ENCODE measurements around the gene AHSG.
"Not testable (repeated sequence)": the region's sequence is repeated elsewhere in the genome, so short reads cannot be mapped to it uniquely, and the experiment has no call there.

Gene AHSG

GRCh38 chr3:186618318-186618938 lies 5.6 kb downstream of the AHSG start:
- no peak for DNase-seq (ENCODE audit: low read depth)

- DNase-seq (ENCODE audit: low read depth), result no peak
Observed at GRCh38 chr3:186619787-186620212, 6.9 kb downstream of the AHSG start.

GRCh38 chr3:186620213-186621092 lies 7.6 kb downstream of the AHSG start:
- DNase-seq (ENCODE audit: low read depth), result no peak

GRCh38 chr3:186621894-186622650 lies 9.2 kb downstream of the AHSG start:
- DNase-seq (ENCODE audit: low read depth), result no peak

GRCh38 chr3:186622651-186623310 lies 9.9 kb downstream of the AHSG start:
- DNase-seq (ENCODE audit: low read depth), result no peak

DNA sequence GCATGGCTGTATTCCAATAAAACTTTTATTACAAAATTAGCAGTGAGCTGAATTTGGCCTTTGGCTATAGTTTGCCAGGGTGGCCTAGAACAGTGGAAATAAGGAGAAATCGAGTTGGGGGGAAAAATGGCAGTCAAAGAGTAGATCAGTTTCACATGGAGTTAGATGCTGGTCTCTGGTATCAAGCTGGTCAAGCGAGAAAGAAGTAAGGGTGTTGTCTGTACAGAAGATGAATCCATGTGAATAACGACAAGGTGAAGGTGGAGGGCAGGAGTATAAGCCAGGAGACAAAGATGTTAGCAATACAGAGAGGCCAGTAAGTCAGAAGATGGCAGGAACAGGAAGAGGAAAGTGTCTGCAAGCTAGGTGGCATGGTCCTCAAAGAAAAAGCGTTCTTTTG lies 11.7 kb downstream of the AHSG start:
- no peak for DNase-seq (ENCODE audit: low read depth)

DNA sequence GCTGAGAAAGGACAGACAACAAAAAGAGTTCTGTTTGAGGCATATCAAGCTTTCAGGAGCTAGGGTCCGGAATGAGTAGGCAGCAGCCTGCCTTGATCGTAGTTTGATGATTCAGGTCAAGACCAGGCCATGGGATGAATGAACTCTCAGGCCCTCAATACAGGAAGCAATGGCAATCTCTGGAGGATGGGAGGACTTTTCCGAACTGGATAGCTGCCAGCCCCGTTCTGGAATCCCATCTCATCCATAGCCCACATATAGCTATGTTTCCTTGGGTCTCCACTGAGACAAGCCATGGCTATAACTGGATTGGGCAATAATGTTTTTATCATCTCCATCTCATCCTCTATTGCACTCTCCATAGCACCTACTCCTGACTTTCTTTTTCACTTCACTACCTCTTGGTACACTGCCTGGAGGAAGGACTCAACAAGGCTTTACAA lies 12.8 kb downstream of the AHSG start:
- DNase-seq (ENCODE audit: low read depth), result no peak

- no peak for DNase-seq (ENCODE audit: low read depth)
Observed at GRCh38 chr3:186626254-186626847, 13.5 kb downstream of the AHSG start.

DNA sequence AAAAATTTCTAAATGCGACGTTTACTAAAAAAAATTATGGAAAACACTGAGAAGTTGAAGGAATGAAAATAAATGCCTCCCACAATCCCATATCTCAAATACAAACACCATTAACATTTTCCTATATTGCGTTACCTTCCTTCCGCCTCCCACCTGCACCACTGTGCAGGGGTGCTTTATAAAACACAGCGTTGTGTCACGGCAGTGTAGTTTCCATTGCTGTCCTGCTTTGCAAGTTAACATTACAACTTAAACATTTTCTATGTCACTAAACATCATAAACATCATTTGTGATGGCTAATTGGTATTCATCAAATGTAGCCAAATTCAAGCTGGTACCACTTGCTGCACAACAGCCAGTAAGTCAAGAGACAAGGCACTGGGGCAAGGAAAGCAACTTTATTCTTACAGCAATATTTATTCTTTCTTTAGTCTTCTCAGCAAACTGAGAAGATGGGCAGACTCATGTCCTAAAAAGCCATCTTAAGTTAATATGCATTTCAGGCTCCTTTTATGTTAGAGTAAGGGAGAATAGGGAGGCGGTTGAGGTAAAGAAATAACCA lies 15.1 kb downstream of the AHSG start:
- DNase-seq (ENCODE audit: low read depth), result no peak

DNA sequence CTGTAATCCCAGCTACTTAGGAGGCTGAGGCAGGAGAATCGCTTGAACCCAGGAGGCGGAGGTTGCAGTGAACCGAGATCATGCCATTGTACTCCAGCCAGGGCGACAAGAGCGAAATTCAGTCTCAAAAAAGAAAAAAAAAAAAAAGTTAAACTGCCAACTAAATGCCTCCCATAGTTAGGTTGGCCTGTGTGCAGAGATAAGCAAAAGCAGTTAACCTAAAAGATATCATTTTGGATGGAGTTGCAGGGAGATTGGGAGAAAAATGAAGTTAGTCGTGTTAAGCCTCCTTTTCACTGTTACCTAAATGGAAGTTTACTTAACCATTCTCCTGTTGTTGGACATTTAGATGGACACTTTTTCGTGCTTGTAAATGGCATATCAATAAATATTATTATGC lies 15.9 kb downstream of the AHSG start:
- DNase-seq (ENCODE audit: low read depth), result no peak

- no peak for DNase-seq (ENCODE audit: low read depth)
Observed at GRCh38 chr3:186630950-186631641, 18.2 kb downstream of the AHSG start.

GRCh38 chr3:186633481-186633880 lies 20.6 kb downstream of the AHSG start:
- no peak for DNase-seq (ENCODE audit: low read depth)

GRCh38 chr3:186634207-186634606 lies 21.3 kb downstream of the AHSG start:
- DNase-seq (ENCODE audit: low read depth), result not testable (repeated sequence)

- no peak for DNase-seq (ENCODE audit: low read depth)
Observed at GRCh38 chr3:186635532-186635931, 22.7 kb downstream of the AHSG start.

DNA sequence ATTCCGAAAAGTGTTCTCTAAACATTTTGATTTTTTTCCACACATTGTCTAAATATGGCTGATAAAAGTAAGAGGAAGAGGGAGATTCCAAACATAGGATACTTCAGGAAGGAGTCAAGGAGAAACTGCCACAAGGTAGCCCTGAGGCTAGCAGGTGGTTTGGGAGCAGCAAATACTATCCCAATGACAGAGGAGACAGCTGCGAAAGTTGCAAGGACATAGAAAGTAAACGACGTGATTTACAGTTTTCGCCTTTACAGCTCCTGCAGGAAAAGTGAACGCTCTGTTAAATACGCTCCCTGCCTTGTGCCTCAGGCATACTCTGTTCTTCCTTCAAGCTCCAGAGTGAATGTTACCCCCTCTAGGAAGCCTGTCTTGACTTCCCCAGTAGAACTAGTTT lies 23.7 kb downstream of the AHSG start:
- DNase-seq (ENCODE audit: low read depth), result no peak

GRCh38 chr3:186637686-186638085 lies 24.8 kb downstream of the AHSG start:
- no peak for DNase-seq (ENCODE audit: low read depth)

DNA sequence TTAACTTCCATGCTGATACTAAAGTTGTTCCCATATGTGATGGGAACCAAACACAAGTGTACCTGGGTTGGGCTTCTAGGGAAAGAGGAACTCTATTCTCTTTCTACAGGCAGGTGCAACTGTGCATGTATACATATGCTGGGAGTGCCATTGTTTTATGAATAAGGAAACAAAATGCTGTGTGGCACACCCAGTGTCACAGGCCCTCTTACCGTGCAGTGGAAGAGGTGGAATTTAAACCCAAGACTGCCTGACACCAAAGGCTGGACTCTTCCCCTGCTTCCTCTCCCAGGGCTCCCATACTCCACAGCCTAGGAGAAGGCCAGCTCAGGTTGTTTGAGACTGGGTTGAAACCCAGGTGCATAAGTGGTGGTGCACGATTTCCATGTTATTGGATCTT lies 25.4 kb downstream of the AHSG start:
- DNase-seq (ENCODE audit: low read depth), result no peak

GRCh38 chr3:186639778-186640472 lies 27.1 kb downstream of the AHSG start, which contains the start of gene FETUB:
TSS of gene FETUB (plus strand) at chr3:186640399. CDS start at chr3:186640461, 62 bp downstream.
- no peak for DNase-seq (ENCODE audit: low read depth)

DNA sequence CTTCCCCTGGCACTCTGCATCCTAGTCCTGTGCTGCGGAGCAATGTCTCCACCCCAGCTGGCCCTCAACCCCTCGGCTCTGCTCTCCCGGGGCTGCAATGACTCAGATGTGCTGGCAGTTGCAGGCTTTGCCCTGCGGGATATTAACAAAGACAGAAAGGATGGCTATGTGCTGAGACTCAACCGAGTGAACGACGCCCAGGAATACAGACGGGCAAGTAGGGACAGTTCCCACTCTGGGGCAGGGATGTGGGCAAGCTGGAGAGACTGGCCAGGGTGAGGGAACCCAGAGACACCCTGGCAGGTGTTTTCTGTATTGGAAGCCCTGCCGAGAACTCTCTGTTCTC lies 27.6 kb downstream of the AHSG start:
- DNase-seq (ENCODE audit: low read depth), result no peak

DNA sequence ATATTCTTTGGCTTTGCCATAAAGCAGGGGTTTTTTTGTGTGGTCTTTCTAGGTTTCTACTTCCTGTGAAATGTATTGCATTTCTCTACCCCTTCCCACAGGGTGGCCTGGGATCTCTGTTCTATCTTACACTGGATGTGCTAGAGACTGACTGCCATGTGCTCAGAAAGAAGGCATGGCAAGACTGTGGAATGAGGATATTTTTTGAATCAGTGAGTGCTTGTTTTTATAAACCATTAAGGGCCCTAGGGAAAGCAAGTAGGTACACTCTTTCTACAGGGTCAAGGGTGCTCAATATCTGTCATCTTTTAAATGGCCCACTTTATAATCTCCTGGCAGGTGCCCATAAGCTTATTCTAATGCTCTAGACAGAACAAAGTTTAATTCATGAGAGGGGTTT lies 28.1 kb downstream of the AHSG start:
- DNase-seq (ENCODE audit: low read depth), result no peak

Measured in T follicular helper cell (primary cell).